K562 treated with DMSO at 1 percent for 24 hours (cell line): Measurements from ENCODE around the gene RPS6KB2. TPM values are rescaled to one million over a fixed set of nuclear protein-coding genes. Genes with fewer than 3 reads are reported as not detected.

Experiments
- total RNA-seq: library from RNA; unstranded; fragments of 300-600 nt; gene quantifications from 2 replicates; pipeline ENCODE4 v1.2.3, GENCODE V29; 2022; ENCODE audit warnings: low read depth; ENCODE audit not compliant: insufficient read depth

The RPS6KB2 gene
- total RNA-seq = 110 and 111 TPM in 2 replicates

GRCh38 chr11:67428052-67429001 is at the start of gene RPS6KB2:
RPS6KB2 (plus strand) TSS chr11:67428494; CDS start chr11:67428546, 52 bp downstream.

GRCh38 chr11:67391304-67392182 is 36.8 kb upstream of the RPS6KB2 start, which contains the start of gene RAD9A:
RAD9A (plus strand) TSS chr11:67391986; CDS start chr11:67392045, 59 bp downstream.

GRCh38 chr11:67401495-67402191 is 26.7 kb upstream of the RPS6KB2 start, which contains the start of gene PPP1CA:
PPP1CA (minus strand) TSS chr11:67401858; CDS start chr11:67401782, 76 bp downstream.

GRCh38 chr11:67415501-67416304 is 12.6 kb upstream of the RPS6KB2 start, which contains the start of gene CARNS1:
CARNS1 (plus strand) TSS chr11:67415678; CDS start chr11:67416200, 522 bp downstream.

GRCh38 chr11:67437082-67437808 is 9.0 kb downstream of the RPS6KB2 start, which contains the start of gene PTPRCAP:
PTPRCAP (minus strand) TSS chr11:67437682; CDS start chr11:67437619, 63 bp downstream.

GRCh38 chr11:67452141-67452952 is 24.1 kb downstream of the RPS6KB2 start, which contains the start of gene GPR152:
GPR152 (minus strand) TSS chr11:67452729; CDS start chr11:67452724, 5 bp downstream.

GRCh38 chr11:67455054-67455453 is 26.8 kb downstream of the RPS6KB2 start, which contains the start of gene CABP4:
CABP4 (plus strand) TSS chr11:67455354; CDS start chr11:67455424, 70 bp downstream.

GRCh38 chr11:67468759-67469507 is 40.6 kb downstream of the RPS6KB2 start, which contains the start of gene TMEM134:
TMEM134 (minus strand) TSS chr11:67469251; CDS start chr11:67469192, 59 bp downstream.

GRCh38 chr11:67482827-67483798 is 54.8 kb downstream of the RPS6KB2 start, which contains the start of gene AIP:
AIP (plus strand) TSS chr11:67483026; CDS start chr11:67483159, 133 bp downstream.

Other genes starting within 250 kb of the RPS6KB2 start
- gene GRK2, start 162.0 kb upstream of the RPS6KB2 start, total RNA-seq = 159 and 169 TPM in 2 replicates
- 60.2 and 68.6 TPM in 2 replicates for gene ANKRD13D, start 139.2 kb upstream of the RPS6KB2 start, total RNA-seq
- gene SSH3, start 125.0 kb upstream of the RPS6KB2 start, total RNA-seq = 2.0 and 4.3 TPM in 2 replicates
- 142 and 157 TPM in 2 replicates for gene POLD4, start 74.9 kb upstream of the RPS6KB2 start, total RNA-seq
- gene CLCF1, start 54.9 kb upstream of the RPS6KB2 start, total RNA-seq = 3.6 and 3.7 TPM in 2 replicates
- gene RAD9A, start 36.5 kb upstream of the RPS6KB2 start, total RNA-seq = 55.0 and 57.0 TPM in 2 replicates
- 384 and 414 TPM in 2 replicates for gene PPP1CA, start 26.6 kb upstream of the RPS6KB2 start, total RNA-seq
- 1.0 and 1.7 TPM in 2 replicates for gene TBC1D10C, start 24.4 kb upstream of the RPS6KB2 start, total RNA-seq
- 0.20 TPM in 1 of 2 replicates, not detected in the other for gene CARNS1, start 12.8 kb upstream of the RPS6KB2 start, total RNA-seq
- 2.6 and 4.1 TPM in 2 replicates for gene PTPRCAP, start 9.2 kb downstream of the RPS6KB2 start, total RNA-seq
- 282 and 302 TPM in 2 replicates for gene CORO1B, start 15.0 kb downstream of the RPS6KB2 start, total RNA-seq
- gene GPR152, start 24.2 kb downstream of the RPS6KB2 start, total RNA-seq = not detected in 2 replicates
- gene CABP4, start 26.9 kb downstream of the RPS6KB2 start, total RNA-seq = not detected in 2 replicates
- gene TMEM134, start 40.8 kb downstream of the RPS6KB2 start, total RNA-seq = 42.4 and 59.3 TPM in 2 replicates
- gene AIP, start 54.5 kb downstream of the RPS6KB2 start, total RNA-seq = 121 and 135 TPM in 2 replicates
- gene PITPNM1, start 76.9 kb downstream of the RPS6KB2 start, total RNA-seq = 54.2 and 68.6 TPM in 2 replicates
- 120 and 125 TPM in 2 replicates for gene CDK2AP2, start 79.7 kb downstream of the RPS6KB2 start, total RNA-seq
- not detected in 2 replicates for gene CABP2, start 95.0 kb downstream of the RPS6KB2 start, total RNA-seq
- gene GSTP1, start 155.3 kb downstream of the RPS6KB2 start, total RNA-seq = 2,484 and 2,621 TPM in 2 replicates
- gene NDUFV1, start 178.4 kb downstream of the RPS6KB2 start, total RNA-seq = 248 and 298 TPM in 2 replicates
- 26.7 and 30.8 TPM in 2 replicates for gene NUDT8, start 201.4 kb downstream of the RPS6KB2 start, total RNA-seq
- 0.30 TPM in 1 of 2 replicates, not detected in the other for gene TBX10, start 211.3 kb downstream of the RPS6KB2 start, total RNA-seq
- gene ACY3, start 222.2 kb downstream of the RPS6KB2 start, total RNA-seq = not detected in 2 replicates
- not detected in 2 replicates for gene ALDH3B2, start 246.1 kb downstream of the RPS6KB2 start, total RNA-seq